Epithelial cell of proximal tubule (primary cell): ENCODE results near the gene NBAS. TPM values are rescaled to one million over a fixed set of nuclear protein-coding genes. Genes with fewer than 3 reads are reported as not detected.

Experiments used
- DNase-seq: peaks from one replicate; pipeline ENCODE4 v3.0.0-alpha.2; 2011; ENCODE audit warnings: low read depth
- H3K4me3 ChIP-seq: 2 replicates; pipeline ENCODE4 v1.5.1; 2011; ENCODE audit warnings: low read depth, mild to moderate bottlenecking, low read length
- total RNA-seq: library from RNA; depleted of rRNA; stranded (reverse); fragments of >200 nt; gene quantifications from 2 replicates; pipeline ENCODE4 v1.2.3, GENCODE V29; 2015
- TF ChIP-seq, protein P1 (sequence below): conservative IDR thresholded peaks from 2 replicates; pipeline ENCODE4 v1.5.1; 2012; ENCODE audit warnings: low read depth, mild to moderate bottlenecking, low read length

Gene NBAS
- total RNA-seq, 1 donor from 2014 or later, result 48.4 TPM

- H3K4me3 ChIP-seq, result no peak overlapping the region
- TF ChIP-seq, protein P1, sequence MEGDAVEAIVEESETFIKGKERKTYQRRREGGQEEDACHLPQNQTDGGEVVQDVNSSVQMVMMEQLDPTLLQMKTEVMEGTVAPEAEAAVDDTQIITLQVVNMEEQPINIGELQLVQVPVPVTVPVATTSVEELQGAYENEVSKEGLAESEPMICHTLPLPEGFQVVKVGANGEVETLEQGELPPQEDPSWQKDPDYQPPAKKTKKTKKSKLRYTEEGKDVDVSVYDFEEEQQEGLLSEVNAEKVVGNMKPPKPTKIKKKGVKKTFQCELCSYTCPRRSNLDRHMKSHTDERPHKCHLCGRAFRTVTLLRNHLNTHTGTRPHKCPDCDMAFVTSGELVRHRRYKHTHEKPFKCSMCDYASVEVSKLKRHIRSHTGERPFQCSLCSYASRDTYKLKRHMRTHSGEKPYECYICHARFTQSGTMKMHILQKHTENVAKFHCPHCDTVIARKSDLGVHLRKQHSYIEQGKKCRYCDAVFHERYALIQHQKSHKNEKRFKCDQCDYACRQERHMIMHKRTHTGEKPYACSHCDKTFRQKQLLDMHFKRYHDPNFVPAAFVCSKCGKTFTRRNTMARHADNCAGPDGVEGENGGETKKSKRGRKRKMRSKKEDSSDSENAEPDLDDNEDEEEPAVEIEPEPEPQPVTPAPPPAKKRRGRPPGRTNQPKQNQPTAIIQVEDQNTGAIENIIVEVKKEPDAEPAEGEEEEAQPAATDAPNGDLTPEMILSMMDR, result no peak
- no peak for DNase-seq
Measured at GRCh38 chr2:15486770-15487169, 74.4 kb downstream of the NBAS start.

- H3K4me3 ChIP-seq, result no peak overlapping the region
- DNase-seq, result no peak
- TF ChIP-seq, protein P1, result no peak
Measured at GRCh38 chr2:15485949-15486348, 75.2 kb downstream of the NBAS start.

DNA sequence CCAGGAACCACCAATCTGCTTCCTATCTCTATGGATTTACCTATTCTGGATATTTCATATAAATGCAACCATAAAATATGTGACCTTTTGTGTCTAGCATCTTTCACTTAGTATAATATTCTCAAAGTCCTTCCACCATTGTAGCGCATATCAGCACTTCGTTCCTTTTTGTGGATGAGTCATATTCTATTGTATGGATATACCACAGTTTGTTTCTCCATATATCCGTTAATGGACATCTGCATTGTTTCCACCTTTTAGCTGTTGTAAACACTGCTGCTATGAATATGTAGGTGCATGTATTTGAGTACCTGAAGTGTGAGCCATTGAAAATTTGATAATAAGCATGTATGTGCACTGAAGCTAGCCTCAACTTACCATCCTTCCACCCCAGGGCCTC, 80.1 kb downstream of the NBAS start:
- H3K4me3 ChIP-seq, result no peak overlapping the region
- no peak for DNase-seq
- TF ChIP-seq, protein P1, result no peak

DNA sequence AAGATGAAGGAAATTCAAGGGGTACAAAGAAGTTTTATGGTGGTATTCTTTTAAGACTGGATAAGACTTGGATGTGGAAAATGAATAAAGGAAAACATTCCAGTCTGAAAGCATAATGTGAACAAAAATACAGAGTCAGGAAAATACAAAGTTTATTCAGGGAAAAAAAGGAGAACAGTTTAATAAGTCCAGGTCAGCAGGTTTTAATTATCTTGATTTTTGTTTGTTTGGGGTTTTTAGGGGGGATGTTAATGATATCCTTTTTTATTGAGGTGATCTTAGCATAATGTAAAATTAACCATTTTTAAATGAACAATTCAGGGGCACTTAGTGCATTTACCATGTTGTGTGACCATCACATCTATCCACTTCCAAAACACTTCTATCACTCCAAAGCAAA, 80.6 kb downstream of the NBAS start:
- no peak overlapping the region for H3K4me3 ChIP-seq
- TF ChIP-seq, protein P1, result no peak
- no peak for DNase-seq

- TF ChIP-seq, protein P1, result no peak
- no peak overlapping the region for H3K4me3 ChIP-seq
- DNase-seq, result no peak
Measured at GRCh38 chr2:15472876-15473275, 88.3 kb downstream of the NBAS start.

DNA sequence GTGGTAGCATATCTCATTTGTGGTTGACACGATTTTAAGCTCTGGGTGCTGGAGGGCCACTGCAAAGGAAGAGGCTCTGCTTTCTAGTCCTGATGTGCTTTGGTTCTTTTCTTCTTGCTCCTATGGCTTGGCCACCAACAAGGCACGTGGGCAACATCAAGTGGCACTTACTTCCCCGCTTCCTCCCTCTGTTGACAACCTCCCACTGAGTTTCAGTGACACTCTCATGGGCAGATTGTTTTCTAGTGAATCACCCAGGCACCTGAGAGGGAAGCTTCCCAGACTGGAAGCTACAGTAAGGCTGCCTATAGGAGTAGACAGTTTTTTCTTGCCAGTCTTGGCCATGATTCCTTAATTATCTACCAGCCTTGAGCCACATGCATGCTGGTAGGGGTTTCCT, 89.0 kb downstream of the NBAS start:
- no peak for DNase-seq

DNA sequence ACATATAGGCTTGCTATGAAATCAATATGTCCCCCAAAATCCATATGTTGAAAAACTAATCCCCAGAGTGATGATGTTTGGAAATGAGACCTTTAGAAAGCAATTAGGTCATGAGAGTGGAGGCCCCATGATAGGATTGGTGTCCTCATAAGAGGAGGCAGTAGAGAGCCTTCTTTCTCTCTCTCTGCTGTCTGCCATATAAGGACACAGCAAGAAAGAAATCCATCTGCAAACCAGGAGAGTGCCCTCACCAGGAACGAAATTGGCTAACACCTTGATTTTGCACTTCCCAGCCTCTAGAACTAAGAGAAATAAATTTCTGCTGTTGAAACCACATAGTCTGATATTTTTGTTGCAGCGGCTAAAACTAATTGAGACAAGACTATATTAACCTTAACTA, 89.5 kb downstream of the NBAS start:
- no peak overlapping the region for H3K4me3 ChIP-seq
- no peak for DNase-seq
- TF ChIP-seq, protein P1, result no peak

More for the DNA sequence above, 89.0 kb downstream of the NBAS start:
- H3K4me3 ChIP-seq, result no peak overlapping the region
- TF ChIP-seq, protein P1, result no peak
